Measurements from ENCODE around the gene MYO5C. TPM values are rescaled to one million over a fixed set of nuclear protein-coding genes. Genes with fewer than 3 reads are reported as not detected.
"Not testable (repeated sequence)": the region's sequence is repeated elsewhere in the genome, so short reads cannot be mapped to it uniquely, and the experiment has no call there.

MYO5C gene
- total and polyA plus RNA-seq, 12 donors: 0.81 to 10.7 (median 2.5) TPM

- TF ChIP-seq CTCF (IDR thresholded peaks at IDR 0.05) (no peak), POLR2A (IDR thresholded peaks at IDR 0.05) (no peak)
- Histone ChIP-seq H3K4me1 (replicated peaks in 1 of 2) (no peaks in the 10 kb centered on the region), H3K36me3 (replicated peaks in 1 of 2) (no peaks in the 10 kb centered on the region), H3K9me3 (replicated peaks in 1 of 3) (no peaks in the 10 kb centered on the region), H3K27ac (no peak overlapping the region), H3K4me3 (no peak overlapping the region), H3K27me3 (no peaks in the 10 kb centered on the region)
- DNase-seq: no peak
- intact Hi-C loops (cut with DNase I): no loop called here
- 95 to 98% (median 96%) methylated on average over 3 of the region's 3 CpGs for WGBS, 4 donors
Observed at GRCh38 chr15:52240166-52240565, 55.4 kb downstream of the MYO5C start.

- H3K4me1 ChIP-seq (replicated peaks in 1 of 2); DNase-seq; intact Hi-C loops (cut with DNase I); H3K27ac ChIP-seq; H3K27me3 ChIP-seq; H3K36me3 ChIP-seq (replicated peaks in 1 of 2); H3K9me3 ChIP-seq (replicated peaks in 1 of 3); H3K4me3 ChIP-seq: not testable (repeated sequence)
- WGBS, 4 donors: 94 to 96% (median 94%) methylated on average over 13 of the region's 13 CpGs
Observed at GRCh38 chr15:52238989-52239525, 56.5 kb downstream of the MYO5C start.

- no peak for DNase-seq
- intact Hi-C loops (cut with DNase I): no loop called here
- 85 to 100% (median 95%) methylated on average over 3 of the region's 3 CpGs for WGBS, 4 donors
- Histone ChIP-seq H3K4me1 (replicated peaks in 1 of 2) (no peaks in the 10 kb centered on the region), H3K27me3 (no peaks in the 10 kb centered on the region), H3K36me3 (replicated peaks in 1 of 2) (no peaks in the 10 kb centered on the region), H3K27ac (no peak overlapping the region), H3K4me3 (no peak overlapping the region), H3K9me3 (replicated peaks in 1 of 3) (no peaks in the 10 kb centered on the region)
- no peak for TF ChIP-seq CTCF (IDR thresholded peaks at IDR 0.05)
Observed at GRCh38 chr15:52238149-52238548, 57.5 kb downstream of the MYO5C start.

- Histone ChIP-seq H3K36me3 (replicated peaks in 1 of 2) (no peaks in the 10 kb centered on the region), H3K27me3 (no peaks in the 10 kb centered on the region), H3K4me3 (no peak overlapping the region), H3K9me3 (replicated peaks in 1 of 3) (no peaks in the 10 kb centered on the region), H3K27ac (no peak overlapping the region), H3K4me1 (replicated peaks in 1 of 2) (no peaks in the 10 kb centered on the region)
- TF ChIP-seq CTCF (IDR thresholded peaks at IDR 0.05) (no peak), POLR2A (IDR thresholded peaks at IDR 0.05) (no peak)
- 78 to 83% (median 79%) methylated on average over 8 of the region's 8 CpGs for WGBS, 4 donors
- DNase-seq: no peak
- intact Hi-C loops (cut with DNase I): no loop called here
Observed at GRCh38 chr15:52236013-52236412, 59.6 kb downstream of the MYO5C start.

Data from adrenal gland (tissue), 12 donors.